Panc1 (cell line): ENCODE data around the gene ID1.

Source experiments
- POLR2AphosphoS5 ChIP-seq: IDR thresholded peaks from 2 replicates; pipeline ENCODE4 v1.6.1; 2012; ENCODE audit warnings: mild to moderate bottlenecking, low read depth, low read length, moderate library complexity
- TF ChIP-seq, protein P1 (sequence below): fragments of 450-650 bp; IDR thresholded peaks from 2 replicates; pipeline ENCODE4 v1.5.1; 2017; ENCODE audit warnings: mild to moderate bottlenecking

DNA sequence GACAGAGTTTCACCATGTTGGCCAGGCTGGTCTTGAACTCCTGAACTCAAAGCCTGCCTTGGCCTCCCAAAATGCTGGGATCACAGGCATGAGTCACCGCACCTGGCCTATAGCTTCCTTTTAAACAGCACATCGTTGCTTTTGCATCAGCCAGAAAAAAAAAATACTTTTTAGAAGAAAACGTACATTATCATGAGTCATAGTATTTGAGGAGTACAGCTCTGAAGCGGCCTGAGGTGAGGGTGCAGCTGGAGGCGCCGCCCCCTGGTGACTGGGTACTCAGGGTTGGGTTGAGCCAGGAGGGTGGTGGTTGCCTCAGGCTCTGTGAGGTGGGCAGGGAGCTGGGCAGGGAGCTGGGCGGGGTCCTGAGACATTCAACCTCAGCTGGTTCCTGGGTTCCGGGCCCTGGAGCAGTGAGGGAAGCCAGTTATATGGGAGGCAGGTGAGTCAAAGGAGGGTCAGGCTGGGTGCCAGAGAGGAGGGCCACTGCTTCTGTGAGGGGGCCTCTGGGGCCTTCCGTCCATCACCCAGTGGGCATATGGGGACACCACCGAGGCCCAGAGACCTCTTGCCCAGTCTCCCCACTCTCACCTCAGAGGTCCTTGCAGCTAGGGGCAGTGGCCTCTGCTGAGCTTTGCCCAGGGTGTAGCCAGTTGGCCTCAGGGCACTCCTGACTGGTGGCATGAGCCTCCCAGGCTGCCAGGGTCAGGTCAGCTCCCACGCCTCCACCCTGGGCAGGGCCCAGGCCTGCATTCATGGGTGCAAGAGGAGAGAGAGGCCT, 11.7 kb upstream of the ID1 start:
- TF ChIP-seq, protein P1, sequence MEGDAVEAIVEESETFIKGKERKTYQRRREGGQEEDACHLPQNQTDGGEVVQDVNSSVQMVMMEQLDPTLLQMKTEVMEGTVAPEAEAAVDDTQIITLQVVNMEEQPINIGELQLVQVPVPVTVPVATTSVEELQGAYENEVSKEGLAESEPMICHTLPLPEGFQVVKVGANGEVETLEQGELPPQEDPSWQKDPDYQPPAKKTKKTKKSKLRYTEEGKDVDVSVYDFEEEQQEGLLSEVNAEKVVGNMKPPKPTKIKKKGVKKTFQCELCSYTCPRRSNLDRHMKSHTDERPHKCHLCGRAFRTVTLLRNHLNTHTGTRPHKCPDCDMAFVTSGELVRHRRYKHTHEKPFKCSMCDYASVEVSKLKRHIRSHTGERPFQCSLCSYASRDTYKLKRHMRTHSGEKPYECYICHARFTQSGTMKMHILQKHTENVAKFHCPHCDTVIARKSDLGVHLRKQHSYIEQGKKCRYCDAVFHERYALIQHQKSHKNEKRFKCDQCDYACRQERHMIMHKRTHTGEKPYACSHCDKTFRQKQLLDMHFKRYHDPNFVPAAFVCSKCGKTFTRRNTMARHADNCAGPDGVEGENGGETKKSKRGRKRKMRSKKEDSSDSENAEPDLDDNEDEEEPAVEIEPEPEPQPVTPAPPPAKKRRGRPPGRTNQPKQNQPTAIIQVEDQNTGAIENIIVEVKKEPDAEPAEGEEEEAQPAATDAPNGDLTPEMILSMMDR: no peak
- peak; percentile 86 for TF ChIP-seq POLR2AphosphoS5
